ENCODE results near the gene CPT1C. TPM values are rescaled to one million over a fixed set of nuclear protein-coding genes. Genes with fewer than 3 reads are reported as not detected.

CPT1C gene
- total RNA-seq, 2 experiments from 2014 or later: 0.47 to 0.59 TPM

DNA sequence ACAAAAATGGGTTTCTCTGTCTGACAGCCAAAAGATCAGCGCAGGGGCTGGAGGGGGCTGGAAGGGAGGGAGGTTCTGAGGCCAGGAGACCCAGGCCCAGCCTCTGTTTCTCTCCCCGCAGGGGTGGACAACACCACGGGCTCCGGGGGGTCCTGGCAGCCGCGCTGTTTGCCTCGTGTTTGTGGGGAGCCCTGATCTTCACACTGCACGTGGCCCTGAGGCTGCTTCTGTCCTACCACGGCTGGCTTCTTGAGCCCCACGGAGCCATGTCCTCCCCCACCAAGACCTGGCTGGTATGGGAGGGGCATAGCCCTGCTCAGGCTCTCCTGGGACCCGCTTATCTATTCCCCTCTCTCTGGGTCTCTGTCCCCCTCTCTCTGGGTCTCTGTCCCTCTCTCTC is 9.6 kb downstream of the CPT1C start:
- no peak overlapping the region for H3K4me3 Mint-ChIP-seq
- Histone ChIP-seq H3K36me3 (ENCODE audit: insufficient read depth, low read length) (no peaks in the 10 kb centered on the region), H3K4me1 (ENCODE audit: insufficient read depth, low read length) (no peaks in the 10 kb centered on the region), H3K27ac (ENCODE audit: low read depth in 1 of 2, low read length in 2 of 2) (no peak overlapping the region), H3K9me3 (ENCODE audit: control insufficient read depth in 1 of 2, insufficient read depth in 1 of 2, low read length in 2 of 2) (no peaks in the 10 kb centered on the region), H3K4me3 (ENCODE audit: low read length) (no peak overlapping the region), H3K27me3 (ENCODE audit: control insufficient read depth in 1 of 2, insufficient read depth in 2 of 2, low read length in 2 of 2) (peaks cover 0 to 4% of the 10 kb centered on the region in 2 experiments)
- no peaks in the 10 kb centered on the region for H3K9me3 Mint-ChIP-seq
- H3K4me1 Mint-ChIP-seq (ENCODE audit: low read depth): no peaks in the 10 kb centered on the region
- no peaks in the 10 kb centered on the region for H3K36me3 Mint-ChIP-seq (ENCODE audit: low read depth)
- intact Hi-C loops (cut with DNase I, micrococcal nuclease): no loop called here
- ChIA-PET CTCF (interaction anchor here (0.8 kb wide), 1 partner anchor 17 kb away, joined by 3 read pairs; no protein-coding TSS in a partner anchor), POLR2A (no interaction called here)
- TF ChIP-seq, protein P1, sequence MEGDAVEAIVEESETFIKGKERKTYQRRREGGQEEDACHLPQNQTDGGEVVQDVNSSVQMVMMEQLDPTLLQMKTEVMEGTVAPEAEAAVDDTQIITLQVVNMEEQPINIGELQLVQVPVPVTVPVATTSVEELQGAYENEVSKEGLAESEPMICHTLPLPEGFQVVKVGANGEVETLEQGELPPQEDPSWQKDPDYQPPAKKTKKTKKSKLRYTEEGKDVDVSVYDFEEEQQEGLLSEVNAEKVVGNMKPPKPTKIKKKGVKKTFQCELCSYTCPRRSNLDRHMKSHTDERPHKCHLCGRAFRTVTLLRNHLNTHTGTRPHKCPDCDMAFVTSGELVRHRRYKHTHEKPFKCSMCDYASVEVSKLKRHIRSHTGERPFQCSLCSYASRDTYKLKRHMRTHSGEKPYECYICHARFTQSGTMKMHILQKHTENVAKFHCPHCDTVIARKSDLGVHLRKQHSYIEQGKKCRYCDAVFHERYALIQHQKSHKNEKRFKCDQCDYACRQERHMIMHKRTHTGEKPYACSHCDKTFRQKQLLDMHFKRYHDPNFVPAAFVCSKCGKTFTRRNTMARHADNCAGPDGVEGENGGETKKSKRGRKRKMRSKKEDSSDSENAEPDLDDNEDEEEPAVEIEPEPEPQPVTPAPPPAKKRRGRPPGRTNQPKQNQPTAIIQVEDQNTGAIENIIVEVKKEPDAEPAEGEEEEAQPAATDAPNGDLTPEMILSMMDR (IDR thresholded peaks at IDR 0.05): no peak
- ATAC-seq (ENCODE audit: poor library complexity) (no peak), DNase-seq (no peak)
- no peak overlapping the region for H3K27ac Mint-ChIP-seq
- H3K27me3 Mint-ChIP-seq: peaks cover 11% of the 10 kb centered on the region

DNA sequence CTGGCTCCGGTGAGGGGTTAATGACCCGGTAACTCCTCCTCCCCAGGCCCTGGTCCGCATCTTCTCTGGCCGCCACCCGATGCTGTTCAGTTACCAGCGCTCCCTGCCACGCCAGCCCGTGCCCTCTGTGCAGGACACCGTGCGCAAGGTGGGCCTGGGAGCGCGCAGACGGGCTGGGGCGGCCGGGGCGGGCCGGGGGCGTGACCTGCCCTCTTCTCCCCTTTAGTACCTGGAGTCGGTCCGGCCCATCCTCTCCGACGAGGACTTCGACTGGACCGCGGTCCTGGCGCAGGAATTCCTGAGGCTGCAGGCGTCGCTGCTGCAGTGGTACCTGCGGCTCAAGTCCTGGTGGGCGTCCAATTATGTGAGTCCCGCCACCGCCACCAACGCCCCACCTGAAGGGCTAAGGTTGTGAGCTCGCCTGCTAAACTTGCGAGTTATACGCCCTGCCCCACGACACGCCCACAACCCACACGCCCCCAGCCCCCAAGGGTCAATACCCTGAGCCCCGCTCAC is 10.4 kb downstream of the CPT1C start:
- ChIA-PET CTCF (no interaction called here), POLR2A (no interaction called here)
- Histone ChIP-seq H3K36me3 (ENCODE audit: insufficient read depth, low read length) (no peaks in the 10 kb centered on the region), H3K27me3 (ENCODE audit: control insufficient read depth in 1 of 2, insufficient read depth in 2 of 2, low read length in 2 of 2) (peaks cover 0 to 4% of the 10 kb centered on the region in 2 experiments), H3K27ac (ENCODE audit: low read depth in 1 of 2, low read length in 2 of 2) (no peak overlapping the region), H3K4me3 (ENCODE audit: low read length) (no peak overlapping the region), H3K9me3 (ENCODE audit: control insufficient read depth in 1 of 2, insufficient read depth in 1 of 2, low read length in 2 of 2) (no peaks in the 10 kb centered on the region), H3K4me1 (ENCODE audit: insufficient read depth, low read length) (no peaks in the 10 kb centered on the region)
- no peak for DNase-seq
- Mint-ChIP-seq H3K27ac (no peak overlapping the region), H3K36me3 (ENCODE audit: low read depth) (no peaks in the 10 kb centered on the region), H3K9me3 (no peaks in the 10 kb centered on the region), H3K4me1 (ENCODE audit: low read depth) (no peaks in the 10 kb centered on the region), H3K4me3 (no peak overlapping the region), H3K27me3 (peaks cover 11% of the 10 kb centered on the region)
- intact Hi-C loops (cut with DNase I, micrococcal nuclease): no loop called here
- ATAC-seq (ENCODE audit: poor library complexity): no peak
- TF ChIP-seq, protein P1 (IDR thresholded peaks at IDR 0.05): no peak

DNA sequence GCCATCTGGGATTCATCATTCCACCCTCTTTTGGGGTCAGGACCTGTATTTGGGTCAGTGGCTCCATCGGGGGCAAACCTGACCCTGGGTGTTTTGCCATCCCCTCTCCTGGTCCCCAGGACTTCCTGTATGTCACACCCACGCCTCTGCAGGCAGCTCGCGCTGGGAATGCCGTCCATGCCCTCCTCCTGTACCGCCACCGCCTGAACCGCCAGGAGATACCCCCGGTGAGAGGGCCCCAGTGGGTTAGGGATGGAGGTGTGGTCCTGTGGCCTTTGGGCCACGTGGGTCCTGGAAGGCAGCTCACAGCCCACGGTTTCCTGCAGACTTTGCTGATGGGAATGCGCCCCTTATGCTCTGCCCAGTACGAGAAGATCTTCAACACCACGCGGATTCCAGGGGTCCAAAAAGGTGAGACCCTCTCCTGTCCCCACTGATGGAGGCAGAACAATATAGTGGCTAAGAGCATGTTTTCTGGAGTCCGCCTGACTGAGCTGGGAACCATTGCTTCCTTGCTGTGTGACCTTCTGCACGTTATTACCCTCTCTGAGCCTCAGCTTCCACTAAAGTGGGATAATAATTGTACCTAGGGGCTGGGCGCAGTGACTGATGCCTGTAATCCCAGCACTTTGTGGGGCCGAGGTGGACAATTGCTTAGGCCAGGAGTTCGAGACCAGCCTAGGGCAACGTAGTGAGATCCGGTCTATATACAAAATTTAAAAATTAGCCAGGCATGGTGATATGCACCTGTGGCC is 14.1 kb downstream of the CPT1C start:
- ATAC-seq (ENCODE audit: poor library complexity) (no peak), DNase-seq (no peak)
- H3K27me3 Mint-ChIP-seq: peaks cover 11% of the 10 kb centered on the region
- intact Hi-C loops (cut with DNase I, micrococcal nuclease): no loop called here
- H3K9me3 ChIP-seq (ENCODE audit: control insufficient read depth in 1 of 2, insufficient read depth in 1 of 2, low read length in 2 of 2): no peaks in the 10 kb centered on the region
- no peak overlapping the region for H3K27ac Mint-ChIP-seq
- no peak overlapping the region for H3K4me3 Mint-ChIP-seq
- H3K9me3 Mint-ChIP-seq: no peaks in the 10 kb centered on the region
- ChIA-PET POLR2A (no interaction called here), CTCF (no interaction called here)
- no peak overlapping the region for H3K4me3 ChIP-seq (ENCODE audit: low read length)
- H3K27me3 ChIP-seq (ENCODE audit: control insufficient read depth in 1 of 2, insufficient read depth in 2 of 2, low read length in 2 of 2): peaks cover 0 to 4% of the 10 kb centered on the region in 2 experiments
- TF ChIP-seq, protein P1 (IDR thresholded peaks at IDR 0.05): no peak
- H3K4me1 ChIP-seq (ENCODE audit: insufficient read depth, low read length): no peaks in the 10 kb centered on the region
- no peak overlapping the region for H3K27ac ChIP-seq (ENCODE audit: low read depth in 1 of 2, low read length in 2 of 2)
- H3K4me1 Mint-ChIP-seq (ENCODE audit: low read depth): no peaks in the 10 kb centered on the region
- H3K36me3 Mint-ChIP-seq (ENCODE audit: low read depth): no peaks in the 10 kb centered on the region
- no peaks in the 10 kb centered on the region for H3K36me3 ChIP-seq (ENCODE audit: insufficient read depth, low read length)

Measured in CD4-positive, alpha-beta T cell (primary cell).